GM19395 (cell line): Measurements from ENCODE around the gene HMGCR.

Source experiments
- ATAC-seq: cut with Tn5 transposase; IDR thresholded peaks from one replicate; pipeline ENCODE4 v1.9.1; 2021; ENCODE audit warnings: mild to moderate bottlenecking, moderate library complexity; ENCODE audit not compliant: unreplicated experiment

Gene HMGCR

GRCh38 chr5:75380099-75380498 lies 43.1 kb downstream of the HMGCR start:
- no peak for ATAC-seq

- ATAC-seq: no peak
These were observed 44.4 kb downstream of the HMGCR start for GRCh38 chr5:75381456-75381855.

GRCh38 chr5:75384218-75384617 lies 47.2 kb downstream of the HMGCR start:
- ATAC-seq: no peak

- ATAC-seq: no peak
These were observed 50.8 kb downstream of the HMGCR start for GRCh38 chr5:75387806-75388205.

GRCh38 chr5:75389430-75389829 lies 52.4 kb downstream of the HMGCR start:
- ATAC-seq: no peak

- ATAC-seq: no peak
These were observed 58.3 kb downstream of the HMGCR start for GRCh38 chr5:75395277-75395676.

- ATAC-seq: no peak
These were observed 68.3 kb downstream of the HMGCR start for GRCh38 chr5:75405296-75405695.
